ENCODE measurements around the gene LY9. TPM values are rescaled to one million over a fixed set of nuclear protein-coding genes. Genes with fewer than 3 reads are reported as not detected.

The LY9 gene
- total RNA-seq, 2 donors from 2014 or later = 0.41 to 0.71 TPM

- H3K27ac ChIP-seq = no peak overlapping the region
- no peak for TF ChIP-seq CTCF (IDR thresholded peaks at IDR 0.05)
- no peaks in the 10 kb centered on the region for H3K27me3 ChIP-seq (replicated peaks; ENCODE audit: insufficient read depth)
- H3K4me1 ChIP-seq (ENCODE audit: control insufficient read depth in 1 of 2, low read depth in 2 of 2) = no peaks in the 10 kb centered on the region
- H3K36me3 ChIP-seq = no peaks in the 10 kb centered on the region
- DNase-seq (ENCODE audit: low spot score) = no peak
- no peak overlapping the region for H3K4me3 ChIP-seq
- H3K9me3 ChIP-seq = peaks cover 8% of the 10 kb centered on the region
- no peak for ATAC-seq (ENCODE audit: insufficient number of reproducible peaks, low FRiP score, low read depth)
These were observed 10.2 kb downstream of the LY9 start for GRCh38 chr1:160806109-160806665.

- Histone ChIP-seq H3K36me3 (no peaks in the 10 kb centered on the region), H3K27me3 (replicated peaks; ENCODE audit: insufficient read depth) (no peaks in the 10 kb centered on the region), H3K27ac (no peak overlapping the region), H3K9me3 (peaks cover 8% of the 10 kb centered on the region), H3K4me1 (ENCODE audit: control insufficient read depth in 1 of 2, low read depth in 2 of 2) (no peaks in the 10 kb centered on the region), H3K4me3 (no peak overlapping the region)
- ATAC-seq (ENCODE audit: insufficient number of reproducible peaks, low FRiP score, low read depth) (no peak), DNase-seq (ENCODE audit: low spot score) (no peak)
- no peak for TF ChIP-seq CTCF (IDR thresholded peaks at IDR 0.05)
These were observed 10.8 kb downstream of the LY9 start for GRCh38 chr1:160806784-160807183.

- no peak for TF ChIP-seq CTCF (IDR thresholded peaks at IDR 0.05)
- no peak overlapping the region for H3K4me3 ChIP-seq
- DNase-seq (ENCODE audit: low spot score) (no peak), ATAC-seq (ENCODE audit: insufficient number of reproducible peaks, low FRiP score, low read depth) (no peak)
- no peak overlapping the region for H3K27ac ChIP-seq
- H3K9me3 ChIP-seq = peaks cover 8% of the 10 kb centered on the region
- no peaks in the 10 kb centered on the region for H3K27me3 ChIP-seq (replicated peaks; ENCODE audit: insufficient read depth)
- H3K4me1 ChIP-seq (ENCODE audit: control insufficient read depth in 1 of 2, low read depth in 2 of 2) = no peaks in the 10 kb centered on the region
- no peaks in the 10 kb centered on the region for H3K36me3 ChIP-seq
These were observed 11.3 kb downstream of the LY9 start for GRCh38 chr1:160807247-160807646.

- Histone ChIP-seq H3K36me3 (no peaks in the 10 kb centered on the region), H3K27ac (no peak overlapping the region), H3K27me3 (replicated peaks; ENCODE audit: insufficient read depth) (no peaks in the 10 kb centered on the region), H3K9me3 (peaks cover 8% of the 10 kb centered on the region), H3K4me3 (no peak overlapping the region), H3K4me1 (ENCODE audit: control insufficient read depth in 1 of 2, low read depth in 2 of 2) (no peaks in the 10 kb centered on the region)
- ATAC-seq (ENCODE audit: insufficient number of reproducible peaks, low FRiP score, low read depth) = no peak
- no peak for TF ChIP-seq CTCF (IDR thresholded peaks at IDR 0.05)
- DNase-seq (ENCODE audit: low spot score) = no peak
These were observed 11.8 kb downstream of the LY9 start for GRCh38 chr1:160807738-160808137.

GRCh38 chr1:160808289-160808688 is 12.3 kb downstream of the LY9 start:
- Histone ChIP-seq H3K9me3 (peaks cover 8% of the 10 kb centered on the region), H3K27me3 (replicated peaks; ENCODE audit: insufficient read depth) (no peaks in the 10 kb centered on the region), H3K4me3 (no peak overlapping the region), H3K4me1 (ENCODE audit: control insufficient read depth in 1 of 2, low read depth in 2 of 2) (no peaks in the 10 kb centered on the region), H3K36me3 (no peaks in the 10 kb centered on the region), H3K27ac (no peak overlapping the region)
- no peak for TF ChIP-seq CTCF (IDR thresholded peaks at IDR 0.05)
- ATAC-seq (ENCODE audit: insufficient number of reproducible peaks, low FRiP score, low read depth) (no peak), DNase-seq (ENCODE audit: low spot score) (no peak)

Data from thoracic aorta (tissue), 2 donors.